Mammary epithelial cell (primary cell): ENCODE results near the gene RD3L.

Source experiments
- EZH2 ChIP-seq: IDR thresholded peaks from 2 replicates; pipeline ENCODE4 v1.6.1; 2012; ENCODE audit warnings: low read length, inconsistent platforms, borderline replicate concordance
- TF ChIP-seq, protein P1 (sequence below), 2 donors: IDR thresholded peaks in 1 of 2; conservative IDR thresholded peaks in 1 of 2; 2 replicates each; pipeline ENCODE4 v1.5.1; 2011 to 2012; ENCODE audit warnings: inconsistent platforms in 2 of 2, low read length in 2 of 2, mild to moderate bottlenecking in 2 of 2, control low read depth in 1 of 2, low read depth in 1 of 2; ENCODE audit not compliant: insufficient read depth in 1 of 2; ENCODE audit errors: extremely low read depth in 1 of 2

GRCh38 chr14:103923863-103924262 lies 18.5 kb downstream of the RD3L start:
- TF ChIP-seq, protein P1, sequence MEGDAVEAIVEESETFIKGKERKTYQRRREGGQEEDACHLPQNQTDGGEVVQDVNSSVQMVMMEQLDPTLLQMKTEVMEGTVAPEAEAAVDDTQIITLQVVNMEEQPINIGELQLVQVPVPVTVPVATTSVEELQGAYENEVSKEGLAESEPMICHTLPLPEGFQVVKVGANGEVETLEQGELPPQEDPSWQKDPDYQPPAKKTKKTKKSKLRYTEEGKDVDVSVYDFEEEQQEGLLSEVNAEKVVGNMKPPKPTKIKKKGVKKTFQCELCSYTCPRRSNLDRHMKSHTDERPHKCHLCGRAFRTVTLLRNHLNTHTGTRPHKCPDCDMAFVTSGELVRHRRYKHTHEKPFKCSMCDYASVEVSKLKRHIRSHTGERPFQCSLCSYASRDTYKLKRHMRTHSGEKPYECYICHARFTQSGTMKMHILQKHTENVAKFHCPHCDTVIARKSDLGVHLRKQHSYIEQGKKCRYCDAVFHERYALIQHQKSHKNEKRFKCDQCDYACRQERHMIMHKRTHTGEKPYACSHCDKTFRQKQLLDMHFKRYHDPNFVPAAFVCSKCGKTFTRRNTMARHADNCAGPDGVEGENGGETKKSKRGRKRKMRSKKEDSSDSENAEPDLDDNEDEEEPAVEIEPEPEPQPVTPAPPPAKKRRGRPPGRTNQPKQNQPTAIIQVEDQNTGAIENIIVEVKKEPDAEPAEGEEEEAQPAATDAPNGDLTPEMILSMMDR (conservative IDR thresholded peaks at IDR 0.05 in 1 of 2, IDR thresholded peaks at IDR 0.05 in 1 of 2; ENCODE audit: extremely low read depth in 1 of 2, insufficient read depth in 1 of 2, low read depth in 1 of 2, low read length in 2 of 2) = no peak
- no peak for TF ChIP-seq EZH2
